ENCODE measurements around the gene NAT8L. TPM values are rescaled to one million over a fixed set of nuclear protein-coding genes. Genes with fewer than 3 reads are reported as not detected.

Gene NAT8L
- total RNA-seq, 4 donors from 2014 or later = 1.5 to 3.2 (median 1.8) TPM

DNA sequence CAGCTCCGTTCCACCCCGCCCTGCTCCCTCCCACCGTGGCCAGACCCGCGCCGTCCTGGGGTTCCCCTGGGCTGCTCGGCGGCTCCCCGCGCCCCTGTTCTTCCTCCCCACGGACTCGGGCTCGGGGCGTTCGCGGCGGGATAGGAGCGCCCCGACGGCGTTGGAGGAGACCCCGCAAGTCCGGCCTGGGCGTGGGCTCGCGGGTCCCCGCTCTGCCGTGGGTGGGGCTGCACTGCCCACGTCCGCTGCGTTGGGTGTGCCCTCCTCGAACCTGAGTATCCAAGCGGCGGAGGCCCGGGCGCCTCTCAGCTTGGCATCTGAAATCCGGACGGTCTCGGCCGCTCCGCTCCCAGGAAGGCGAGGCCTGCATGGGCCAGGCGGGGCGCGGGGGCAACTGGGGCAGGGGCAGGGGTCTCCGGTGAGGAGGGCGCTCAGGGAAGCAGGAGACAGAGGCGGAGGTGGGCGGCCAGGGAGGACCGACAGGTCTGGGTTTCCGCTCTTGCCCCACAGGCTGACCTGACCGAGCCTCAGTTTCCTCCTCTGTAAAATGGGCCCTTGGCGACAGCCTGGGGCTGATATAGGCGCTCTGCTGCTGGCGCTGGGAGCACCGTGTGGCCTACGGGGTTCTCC lies 12.0 kb upstream of the NAT8L start:
- Histone ChIP-seq H3K27me3 (peaks cover 7 to 27% (median 18%) of the 10 kb centered on the region in 3 donors), H3K4me1 (peaks cover 0 to 9% of the 10 kb centered on the region in 2 donors), H3K4me3 (no peak overlapping the region), H3K27ac (no peak overlapping the region), H3K36me3 (no peaks in the 10 kb centered on the region), H3K9me3 (no peaks in the 10 kb centered on the region)
- in situ Hi-C loops (cut with MboI; ENCODE audit: low sequenced_read_pairs in 4 of 4) = no loop called here
- intact Hi-C loops (cut with DNase I; ENCODE audit: low total_unique reads) = no loop called here
- ATAC-seq = no peak
- DNase-seq = no peak
- TF ChIP-seq, protein P1, sequence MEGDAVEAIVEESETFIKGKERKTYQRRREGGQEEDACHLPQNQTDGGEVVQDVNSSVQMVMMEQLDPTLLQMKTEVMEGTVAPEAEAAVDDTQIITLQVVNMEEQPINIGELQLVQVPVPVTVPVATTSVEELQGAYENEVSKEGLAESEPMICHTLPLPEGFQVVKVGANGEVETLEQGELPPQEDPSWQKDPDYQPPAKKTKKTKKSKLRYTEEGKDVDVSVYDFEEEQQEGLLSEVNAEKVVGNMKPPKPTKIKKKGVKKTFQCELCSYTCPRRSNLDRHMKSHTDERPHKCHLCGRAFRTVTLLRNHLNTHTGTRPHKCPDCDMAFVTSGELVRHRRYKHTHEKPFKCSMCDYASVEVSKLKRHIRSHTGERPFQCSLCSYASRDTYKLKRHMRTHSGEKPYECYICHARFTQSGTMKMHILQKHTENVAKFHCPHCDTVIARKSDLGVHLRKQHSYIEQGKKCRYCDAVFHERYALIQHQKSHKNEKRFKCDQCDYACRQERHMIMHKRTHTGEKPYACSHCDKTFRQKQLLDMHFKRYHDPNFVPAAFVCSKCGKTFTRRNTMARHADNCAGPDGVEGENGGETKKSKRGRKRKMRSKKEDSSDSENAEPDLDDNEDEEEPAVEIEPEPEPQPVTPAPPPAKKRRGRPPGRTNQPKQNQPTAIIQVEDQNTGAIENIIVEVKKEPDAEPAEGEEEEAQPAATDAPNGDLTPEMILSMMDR (IDR thresholded peaks at IDR 0.05 in 4 of 5, conservative IDR thresholded peaks at IDR 0.05 in 1 of 5) = no peak
- no peak for TF ChIP-seq POLR2A (IDR thresholded peaks at IDR 0.05)

DNA sequence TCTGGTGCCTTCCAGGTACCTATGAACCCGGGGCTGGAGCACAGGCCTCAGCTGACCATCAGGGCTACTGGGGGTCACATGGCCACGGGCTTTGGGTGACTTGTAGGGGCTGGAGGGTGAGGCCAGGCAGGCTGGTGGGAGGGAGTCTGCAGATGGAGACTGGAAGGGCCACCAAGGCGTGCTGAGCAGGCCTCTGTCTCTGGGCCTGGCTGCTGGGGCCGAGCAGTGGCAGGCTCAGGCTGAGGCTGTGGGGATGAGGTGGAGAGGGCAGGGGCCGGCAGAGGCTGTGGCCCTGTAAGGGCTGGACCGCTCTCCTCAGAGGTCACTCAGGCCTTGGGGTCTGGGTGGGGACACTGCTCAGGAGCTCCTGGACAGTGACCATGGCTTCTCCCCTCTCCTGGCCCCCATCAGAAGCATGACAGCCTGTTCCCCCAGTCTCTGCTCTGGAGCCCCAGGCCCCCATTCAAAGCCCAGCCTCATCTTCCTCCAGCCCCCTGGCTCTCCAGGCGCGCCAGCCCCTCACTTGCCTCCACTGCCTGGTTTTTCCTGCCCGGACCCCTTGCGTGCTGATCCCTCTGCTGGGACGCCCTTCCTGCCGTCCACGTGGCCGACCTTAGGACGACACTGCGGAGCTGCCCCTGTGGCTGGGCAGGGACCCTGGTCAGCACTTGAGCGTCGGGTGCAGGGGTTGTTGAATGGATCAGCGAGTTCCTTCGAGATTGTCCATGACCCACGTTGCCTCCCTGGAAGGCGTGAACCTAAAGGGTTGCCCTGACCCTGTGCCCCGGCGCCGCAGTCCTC lies 11.1 kb upstream of the NAT8L start:
- no peak for TF ChIP-seq POLR2A (IDR thresholded peaks at IDR 0.05)
- TF ChIP-seq, protein P1 (IDR thresholded peaks at IDR 0.05 in 4 of 5, conservative IDR thresholded peaks at IDR 0.05 in 1 of 5) = no peak
- in situ Hi-C loops (cut with MboI; ENCODE audit: low sequenced_read_pairs in 4 of 4) = no loop called here
- H3K27ac ChIP-seq = no peak overlapping the region
- H3K4me1 ChIP-seq = peaks cover 0 to 9% of the 10 kb centered on the region in 2 donors
- DNase-seq = no peak
- H3K4me3 ChIP-seq = no peak overlapping the region
- H3K27me3 ChIP-seq = peaks cover under 1 to 20% (median 12%) of the 10 kb centered on the region in 3 donors
- H3K9me3 ChIP-seq = no peaks in the 10 kb centered on the region
- no peaks in the 10 kb centered on the region for H3K36me3 ChIP-seq
- intact Hi-C loops (cut with DNase I; ENCODE audit: low total_unique reads) = no loop called here
- ATAC-seq = no peak

DNA sequence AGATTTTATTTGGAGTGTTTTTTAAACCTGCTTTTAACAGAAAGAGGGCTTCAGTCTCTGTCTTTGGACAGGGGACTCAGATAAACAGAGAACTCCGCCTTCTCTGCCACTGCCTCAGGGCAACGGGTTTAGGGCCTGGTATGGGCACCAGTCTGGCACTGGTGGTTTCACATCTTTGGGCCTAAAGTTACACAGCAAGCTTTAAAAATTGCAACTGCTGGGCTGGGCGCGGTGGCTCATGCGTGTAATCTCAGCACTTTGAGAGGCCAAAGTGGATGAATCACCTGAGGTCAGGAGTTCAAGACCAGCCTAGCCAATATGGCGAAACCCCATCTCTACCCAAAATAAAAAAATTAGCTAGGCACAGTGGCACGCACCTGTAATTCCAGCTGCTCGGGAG lies 10.3 kb upstream of the NAT8L start:
- ATAC-seq (no peak), DNase-seq (no peak)
- Histone ChIP-seq H3K27ac (no peak overlapping the region), H3K4me3 (no peak overlapping the region), H3K36me3 (no peaks in the 10 kb centered on the region), H3K4me1 (peaks cover 0 to 9% of the 10 kb centered on the region in 2 donors), H3K27me3 (peaks cover 0 to 12% (median 3%) of the 10 kb centered on the region in 3 donors), H3K9me3 (no peaks in the 10 kb centered on the region)
- TF ChIP-seq POLR2A (IDR thresholded peaks at IDR 0.05) = no peak
- TF ChIP-seq, protein P1 (IDR thresholded peaks at IDR 0.05 in 4 of 5, conservative IDR thresholded peaks at IDR 0.05 in 1 of 5) = no peak
- in situ Hi-C loops (cut with MboI; ENCODE audit: low sequenced_read_pairs in 4 of 4) (no loop called here), intact Hi-C loops (cut with DNase I; ENCODE audit: low total_unique reads) (no loop called here)

DNA sequence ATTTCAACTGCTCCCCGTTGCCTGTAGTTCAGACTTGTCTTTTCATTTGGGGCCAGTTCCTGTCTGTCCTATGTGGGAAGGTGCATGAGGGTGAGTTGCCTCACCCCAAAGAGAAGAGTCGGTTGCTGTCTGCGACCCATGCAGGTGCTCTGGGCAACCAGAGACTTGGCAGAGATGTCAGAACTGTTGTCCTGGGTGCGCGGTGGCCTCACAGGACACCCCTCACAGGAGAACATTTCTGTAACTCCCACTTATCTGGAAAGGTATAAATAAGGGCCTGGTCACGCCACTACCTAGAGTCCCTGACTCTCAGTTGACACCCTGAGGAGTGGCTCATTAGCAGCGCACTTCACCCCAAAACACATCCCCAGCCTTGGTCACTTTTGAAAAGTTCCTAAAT lies 9.7 kb upstream of the NAT8L start:
- no peaks in the 10 kb centered on the region for H3K36me3 ChIP-seq

More for the DNA sequence above, 9.7 kb upstream of the NAT8L start:
- DNase-seq (no peak), ATAC-seq (no peak)
- in situ Hi-C loops (cut with MboI; ENCODE audit: low sequenced_read_pairs in 4 of 4) (no loop called here), intact Hi-C loops (cut with DNase I; ENCODE audit: low total_unique reads) (no loop called here)
- TF ChIP-seq POLR2A (IDR thresholded peaks at IDR 0.05) = no peak
- TF ChIP-seq, protein P1 (IDR thresholded peaks at IDR 0.05 in 4 of 5, conservative IDR thresholded peaks at IDR 0.05 in 1 of 5) = no peak
- no peak overlapping the region for H3K4me3 ChIP-seq
- H3K9me3 ChIP-seq = no peaks in the 10 kb centered on the region
- no peak overlapping the region for H3K27ac ChIP-seq
- H3K4me1 ChIP-seq = peaks cover 0 to 9% of the 10 kb centered on the region in 2 donors
- peaks cover 0 to 6% (median 0%) of the 10 kb centered on the region in 3 donors for H3K27me3 ChIP-seq
